ENCODE results near the gene DCAF6.
"Not testable (repeated sequence)": the region's sequence is repeated elsewhere in the genome, so short reads cannot be mapped to it uniquely, and the experiment has no call there.

Gene DCAF6

GRCh38 chr1:167936068-167936929 lies at the start of gene DCAF6:
Gene DCAF6, plus strand, starts transcription at chr1:167936683. Its CDS starts 229 bp downstream, at chr1:167936912.
- DNase-seq (ENCODE audit: low read depth in 2 of 2), result peak; percentile 92 to 94

- not testable (repeated sequence) for DNase-seq (ENCODE audit: low read depth in 2 of 2)
Observed at GRCh38 chr1:167887187-167887586, 49.3 kb upstream of the DCAF6 start.

GRCh38 chr1:167890400-167890799 lies 46.1 kb upstream of the DCAF6 start:
- no peak for DNase-seq (ENCODE audit: low read depth in 2 of 2)

GRCh38 chr1:167893798-167894197 lies 42.7 kb upstream of the DCAF6 start:
- no peak for DNase-seq (ENCODE audit: low read depth in 2 of 2)

- no peak for DNase-seq (ENCODE audit: low read depth in 2 of 2)
Observed at GRCh38 chr1:167898578-167899222, 37.8 kb upstream of the DCAF6 start.

- DNase-seq (ENCODE audit: low read depth in 2 of 2), result no peak
Observed at GRCh38 chr1:167899253-167899681, 37.2 kb upstream of the DCAF6 start.

GRCh38 chr1:167900907-167901306 lies 35.6 kb upstream of the DCAF6 start:
- no peak for DNase-seq (ENCODE audit: low read depth in 2 of 2)

GRCh38 chr1:167904652-167905130 lies 31.8 kb upstream of the DCAF6 start:
- DNase-seq (ENCODE audit: low read depth in 2 of 2), result no peak

GRCh38 chr1:167905182-167905581 lies 31.3 kb upstream of the DCAF6 start:
- DNase-seq (ENCODE audit: low read depth in 2 of 2), result no peak

- no peak for DNase-seq (ENCODE audit: low read depth in 2 of 2)
Observed at GRCh38 chr1:167905671-167906070, 30.8 kb upstream of the DCAF6 start.

GRCh38 chr1:167909691-167910180 lies 26.7 kb upstream of the DCAF6 start:
- DNase-seq (ENCODE audit: low read depth in 2 of 2), result no peak

GRCh38 chr1:167910530-167910929 lies 26.0 kb upstream of the DCAF6 start:
- DNase-seq (ENCODE audit: low read depth in 2 of 2), result no peak

GRCh38 chr1:167911413-167911812 lies 25.1 kb upstream of the DCAF6 start:
- DNase-seq (ENCODE audit: low read depth in 2 of 2), result no peak

GRCh38 chr1:167912294-167912693 lies 24.2 kb upstream of the DCAF6 start:
- no peak for DNase-seq (ENCODE audit: low read depth in 2 of 2)

GRCh38 chr1:167913895-167914496 lies 22.5 kb upstream of the DCAF6 start, which contains the start of gene ADCY10:
Gene ADCY10, minus strand, starts transcription at chr1:167914134. Its CDS starts 8,994 bp downstream, at chr1:167905140.
- DNase-seq (ENCODE audit: low read depth in 2 of 2), result no peak

GRCh38 chr1:167915569-167915968 lies 20.9 kb upstream of the DCAF6 start:
- DNase-seq (ENCODE audit: low read depth in 2 of 2), result no peak

GRCh38 chr1:167916766-167917511 lies 19.5 kb upstream of the DCAF6 start:
- DNase-seq (ENCODE audit: low read depth in 2 of 2), result no peak

- DNase-seq (ENCODE audit: low read depth in 2 of 2), result no peak
Observed at GRCh38 chr1:167922023-167922422, 14.5 kb upstream of the DCAF6 start.

GRCh38 chr1:167922611-167923074 lies 13.8 kb upstream of the DCAF6 start:
- no peak for DNase-seq (ENCODE audit: low read depth in 2 of 2)

- no peak for DNase-seq (ENCODE audit: low read depth in 2 of 2)
Observed at GRCh38 chr1:167923324-167924056, 13.0 kb upstream of the DCAF6 start.

GRCh38 chr1:167924102-167924501 lies 12.4 kb upstream of the DCAF6 start:
- DNase-seq (ENCODE audit: low read depth in 2 of 2), result no peak

All from stimulated activated CD4-positive, alpha-beta T cell treated with anti-CD3 and anti-CD28 coated beads, Interleukin-15, amount 100 ng/mL, for 48 hours (primary cell).